HepG2 (cell line): Measurements from ENCODE around the gene ATP6V0E1. TPM values are rescaled to one million over a fixed set of nuclear protein-coding genes. Genes with fewer than 3 reads are reported as not detected.

ENCODE experiments used
- ATAC-seq: fragments of 200-7000 bp; cut with Tn5 transposase; 3 replicates; pipeline ENCODE4 v1.9.1; 2020; ENCODE audit warnings: mild to moderate bottlenecking, moderate library complexity
- BruUV-seq: library from RNA; stranded (reverse); fragments of 400-500 nt; replicated peaks from 2 replicates; lab custom pipeline; 2021; lab: Mats Ljungman, UMichigan
- CTCF ChIA-PET: fragments of 300-600 bp; formaldehyde crosslinking; extraction: SDS; loops from one replicate; lab custom pipeline; 2021; ENCODE audit warnings: low total read pairs, inconsistent platforms, low intra/inter-chr PET ratio; lab: Yijun Ruan, JAX
- POLR2A ChIA-PET: fragments of 350-600 bp; sonication (Branson Sonifier 250); formaldehyde crosslinking; loops from one replicate; lab custom pipeline; 2020; ENCODE audit warnings: antibody characterized with exemption, inconsistent platforms; lab: Yijun Ruan, JAX
- DNase-seq: peaks from one replicate; pipeline ENCODE4 v3.0.0-alpha.2; 2015; ENCODE audit warnings: low spot score
- FAIRE-seq: peaks from 3 replicates; lab custom pipeline; 2011; peaks lifted over from hg19 to GRCh38; lab: Jason Lieb, UNC
- H2AFZ ChIP-seq: one replicate; pipeline ENCODE4 v1.6.1; 2011; ENCODE audit warnings: low read length, inconsistent platforms
- H3K27ac ChIP-seq: fragments of 300-600 bp; 3 replicates; pipeline ENCODE4 v1.8.0; 2011; ENCODE audit warnings: mixed run types, mild to moderate bottlenecking, mixed read lengths, low read length, inconsistent platforms; ENCODE audit not compliant: insufficient read depth; ENCODE audit errors: extremely low read length
- H3K27me3 ChIP-seq, 2 experiments: fragments of 200-600 bp in 1 of 2; 2 replicates in 1 of 2; 3 replicates in 1 of 2; pipeline versions ENCODE4 v1.6.0 to v1.8.0; 2011; ENCODE audit warnings: low read length in 2 of 2, mild to moderate bottlenecking in 2 of 2, moderate library complexity in 2 of 2, inconsistent platforms in 1 of 2; ENCODE audit not compliant: insufficient read depth in 2 of 2, control insufficient read depth in 1 of 2
- H3K36me3 ChIP-seq, 2 experiments: fragments of 200-600 bp in 1 of 2; replicated peaks in 1 of 2; 2 replicates in 1 of 2; 3 replicates in 1 of 2; pipeline versions ENCODE4 v1.5.1 to v1.8.0; 2011; ENCODE audit warnings: low read length in 2 of 2, inconsistent platforms in 1 of 2; ENCODE audit not compliant: insufficient read depth in 2 of 2, control insufficient read depth in 1 of 2
- H3K4me1 ChIP-seq: 2 replicates; pipeline ENCODE4 v1.5.1; 2012; ENCODE audit warnings: low read length, inconsistent platforms; ENCODE audit not compliant: insufficient read depth
- H3K4me2 ChIP-seq: 2 replicates; pipeline ENCODE4 v1.6.0; 2011; ENCODE audit warnings: low read depth, low read length, inconsistent platforms
- H3K4me3 ChIP-seq, 3 experiments: fragments of 200-600 bp in 1 of 3; sonication (generic), shearing (Covaris generic) in 1 of 3; replicated peaks in 1 of 3; 2 replicates each; pipeline ENCODE4 v1.5.1; 2011 to 2016; ENCODE audit warnings: low read length in 3 of 3, inconsistent platforms in 2 of 3, low read depth in 2 of 3, mild to moderate bottlenecking in 2 of 3, control low read depth in 1 of 3, mixed read lengths in 1 of 3; ENCODE audit not compliant: insufficient read depth in 1 of 3
- H3K79me2 ChIP-seq: one replicate; pipeline ENCODE4 v1.6.1; 2011; ENCODE audit warnings: low read length, inconsistent platforms; ENCODE audit not compliant: insufficient read depth
- H3K9ac ChIP-seq: 2 replicates; pipeline ENCODE4 v1.6.0; 2011; ENCODE audit warnings: mild to moderate bottlenecking, low read depth, low read length, inconsistent platforms; ENCODE audit not compliant: insufficient read depth
- H3K9me3 ChIP-seq: 2 replicates; pipeline ENCODE4 v1.5.1; 2012; ENCODE audit warnings: mild to moderate bottlenecking, low read length
- H4K20me1 ChIP-seq: 2 replicates; pipeline ENCODE4 v1.6.0; 2011; ENCODE audit warnings: inconsistent platforms, mild to moderate bottlenecking, low read length, moderate library complexity; ENCODE audit not compliant: insufficient read depth
- ELF3 ChIP-seq: IDR thresholded peaks from 2 replicates; pipeline ENCODE4 v1.6.1; 2016; ENCODE audit warnings: missing genetic modification reagents, missing compliant biosample characterization
- NFAT5 ChIP-seq: sonication (generic); formaldehyde crosslinking; IDR thresholded peaks from 2 replicates; pipeline ENCODE4 v1.4.0; 2020; ENCODE audit warnings: missing genetic modification reagents
- ZNF652 ChIP-seq: IDR thresholded peaks from 2 replicates; pipeline ENCODE4 v1.6.1; 2016; ENCODE audit warnings: low read depth, borderline replicate concordance
- ZNF83 ChIP-seq: sonication (generic); formaldehyde crosslinking; IDR thresholded peaks from 2 replicates; pipeline ENCODE4 v1.4.0; 2020; ENCODE audit warnings: missing genetic modification reagents, mild to moderate bottlenecking, borderline replicate concordance
- ZSCAN29 ChIP-seq: sonication (generic); formaldehyde crosslinking; conservative IDR thresholded peaks from 2 replicates; pipeline ENCODE4 v1.4.0; 2020; ENCODE audit warnings: mild to moderate bottlenecking, missing genetic modification reagents
- WGBS: methylation state at CpG from one replicate; pipeline ENCODE4 v1.1.6; 2017; ENCODE audit warnings: low lambda C conversion rate; 5-methylcytosine and 5-hydroxymethylcytosine counted together
- in situ Hi-C: cut with HindIII; loops from 2 replicates; pipeline ENCODE4 v1.10.0; 2017; ENCODE audit warnings: low pct_unique_long_range_greater_than_20kb; ENCODE audit not compliant: extremely low pct_ligation_motif_present
- intact Hi-C: fragments of 100-400 bp; cut with micrococcal nuclease; formaldehyde crosslinking; loops from one replicate; pipeline ENCODE4 v1.10.0; 2022; ENCODE audit not compliant: unreplicated experiment
- polyA plus RNA-seq, 8 experiments: library from polyadenylated mRNA; depleted of rRNA in 3 of 8; stranded (reverse) in 7 of 8; unstranded in 1 of 8; fragments of >200 nt; fragmentation: Illumina TruSeq in 4 of 8; extraction: Trizol in 4 of 8; gene quantifications; 2 replicates each; pipeline versions ENCODE4 v1.2.1 to v1.2.3, GENCODE V29; 2011 to 2016; ENCODE audit warnings: low read depth in 4 of 8, missing spikeins in 1 of 8, mixed read lengths in 1 of 8; ENCODE audit not compliant: insufficient read depth in 1 of 8
- total RNA-seq, 5 experiments: library from RNA; depleted of rRNA; stranded (reverse); fragments of >200 nt; fragmentation: Illumina TruSeq; extraction: Trizol; gene quantifications; 2 replicates each; pipeline ENCODE4 v1.2.3, GENCODE V29; 2016; ENCODE audit warnings: low read depth in 1 of 5

Gene ATP6V0E1
- total and polyA plus RNA-seq, 2 of the 13 experiments (the other 11 are each of a cell fraction or from before 2014, with no cell fraction given): 143 to 215 TPM

- peaks cover 11% of the 10 kb centered on the region for H3K79me2 ChIP-seq
- no peak for ATAC-seq
- ChIA-PET CTCF (interaction anchor here (2.0 kb wide), 1 partner anchor 165 kb away, joined by 9 read pairs; the partner anchor contains the start of gene BNIP1), POLR2A (no interaction called here)
- no peaks in the 10 kb centered on the region for H3K36me3 ChIP-seq
- no peak for FAIRE-seq
- 11% methylated on average over 4 of the region's 4 CpGs for WGBS
- no TSS peak for BruUV-seq
- H3K27me3 ChIP-seq: no peaks in the 10 kb centered on the region
- TF ChIP-seq ELF3 (CRISPR knock-in tag) (no peak), ZSCAN29 (CRISPR knock-in tag) (no peak), ZNF652 (CRISPR knock-in tag) (no peak), NFAT5 (no peak), ZNF83 (CRISPR knock-in tag) (no peak)
- TF ChIP-seq, all 625 proteins: peak for 0
- H3K4me1 ChIP-seq: peaks cover 14% of the 10 kb centered on the region
- intact Hi-C loops: loop anchor here (1.0 to 5.0 kb wide), 3 partner anchors 38 to 304 kb away; no protein-coding TSS in a partner anchor
- no peak overlapping the region for H3K27ac ChIP-seq
- no peaks in the 10 kb centered on the region for H3K9me3 ChIP-seq
- no peak overlapping the region for H3K4me2 ChIP-seq
- DNase-seq: no peak
- H3K4me3 ChIP-seq: no peak overlapping the region
- no peaks in the 10 kb centered on the region for H4K20me1 ChIP-seq
- in situ Hi-C loops: loop anchor here (5.0 to 25.0 kb wide), 4 partner anchors 78 to 583 kb away; partner anchors contain the start of genes BNIP1 and CREBRF
- H2AFZ ChIP-seq: no peak overlapping the region
- no peak overlapping the region for H3K9ac ChIP-seq
Measured at GRCh38 chr5:172979778-172980177, 3.8 kb upstream of the ATP6V0E1 start.
